ENCODE measurements around the gene TMEM88. TPM values are rescaled to one million over a fixed set of nuclear protein-coding genes. Genes with fewer than 3 reads are reported as not detected.

The TMEM88 gene
- total and polyA plus RNA-seq, 2 of the 13 experiments (the other 11 are each of a cell fraction or from before 2014, with no cell fraction given), result 0.31 to 0.66 TPM

GRCh38 chr17:7857713-7858521, 3.1 kb downstream of the TMEM88 start, which contains the start of gene CYB5D1:
Gene CYB5D1 (plus strand): TSS chr17:7858003. CDS start chr17:7858135, 132 bp downstream.
- 0% methylated on average over 21 of the region's 48 CpGs for WGBS (ENCODE audit: low lambda C conversion rate)
- intact Hi-C loops (cut with micrococcal nuclease; ENCODE audit: unreplicated experiment) (loop anchor here (2.0 kb wide), 1 partner anchor 21 kb away; no protein-coding TSS in a partner anchor), in situ Hi-C loops (cut with HindIII; ENCODE audit: extremely low pct_ligation_motif_present, low pct_unique_long_range_greater_than_20kb) (loop anchor here (5.0 kb wide), 1 partner anchor 39 kb away; no protein-coding TSS in a partner anchor)
- Histone ChIP-seq H3K9me3 (ENCODE audit: low read length) (no peaks in the 10 kb centered on the region), H2AFZ (ENCODE audit: low read length) (peak within 1 kb of the TSS; percentile 88), H3K36me3 (replicated peaks in 1 of 2; ENCODE audit: control insufficient read depth in 1 of 2, insufficient read depth in 2 of 2, low read length in 2 of 2) (peaks cover under 1 to 3% of the 10 kb centered on the region in 2 experiments; a peak in 1 of 5 replicates), H3K27me3 (ENCODE audit: control insufficient read depth in 1 of 2, insufficient read depth in 2 of 2, low read length in 2 of 2) (no peaks in the 10 kb centered on the region; a peak in 1 of 5 replicates), H3K79me2 (ENCODE audit: insufficient read depth, low read length) (peaks cover 8% of the 10 kb centered on the region), H3K4me1 (ENCODE audit: insufficient read depth, low read length) (peaks cover 56% of the 10 kb centered on the region), H3K9ac (ENCODE audit: insufficient read depth, low read depth, low read length) (peak within 1 kb of the TSS; percentile 80), H3K27ac (ENCODE audit: extremely low read length, insufficient read depth, low read length) (peak within 1 kb of the TSS; percentile 94), H3K4me2 (ENCODE audit: low read depth, low read length) (peak within 1 kb of the TSS; percentile 98), H4K20me1 (ENCODE audit: insufficient read depth, low read length) (no peaks in the 10 kb centered on the region), H3K4me3 (replicated peaks in 1 of 3; ENCODE audit: insufficient read depth in 1 of 3, low read depth in 2 of 3, low read length in 3 of 3) (peak within 1 kb of the TSS; percentile 70 to 83 (median 83))
- no TSS peak for BruUV-seq (replicated peaks)
- DNase-seq (ENCODE audit: low spot score) (peak; percentile 90), FAIRE-seq (no peak), ATAC-seq (peak; percentile 37)
- ChIA-PET CTCF (ENCODE audit: low intra/inter-chr PET ratio, low total read pairs) (interaction anchor here (2.0 to 3.3 kb wide), 2 partner anchors 35 to 40 kb away, joined by 9 read pairs; no protein-coding TSS in a partner anchor), POLR2A (interaction anchor here (0.6 to 3.1 kb wide), 19 partner anchors 11 to 562 kb away, joined by 3 to 104 read pairs (median 5); partner anchors contain the start of genes CHD3, CNTROB, KDM6B and RNF227)
- TF ChIP-seq ZNF780A (CRISPR knock-in tag; IDR thresholded peaks at IDR 0.05) (no peak), ZNF558 (CRISPR knock-in tag; IDR thresholded peaks at IDR 0.05; ENCODE audit: borderline replicate concordance) (no peak), ZFAT (CRISPR knock-in tag; conservative IDR thresholded peaks at IDR 0.05) (no peak), ZNF276 (CRISPR knock-in tag; IDR thresholded peaks at IDR 0.05; ENCODE audit: low read depth) (no peak), NKX3-1 (CRISPR knock-in tag; IDR thresholded peaks at IDR 0.05) (no peak), ETS1 (CRISPR knock-in tag; IDR thresholded peaks at IDR 0.05) (no peak), ZNF292 (CRISPR knock-in tag; IDR thresholded peaks at IDR 0.05; ENCODE audit: borderline replicate concordance, low read depth) (0 out of 2 replicates have a peak, but pooled peaks have one; percentile 23), RXRB (CRISPR knock-in tag; IDR thresholded peaks at IDR 0.05; ENCODE audit: borderline replicate concordance) (peak; percentile 11; the same call in 1 of the 2 replicates), ZNF24 (IDR thresholded peaks at IDR 0.05) (no peak), KDM4B (CRISPR knock-in tag; IDR thresholded peaks at IDR 0.05) (no peak), SP4 (CRISPR knock-in tag; IDR thresholded peaks at IDR 0.05) (peak; percentile 76), ZNF691 (CRISPR knock-in tag; IDR thresholded peaks at IDR 0.05; ENCODE audit: borderline replicate concordance, low read depth) (no peak), HCFC1 (IDR thresholded peaks at IDR 0.05; ENCODE audit: low read depth, low read length) (peak; percentile 64), ZNF253 (CRISPR knock-in tag; IDR thresholded peaks at IDR 0.05; ENCODE audit: borderline replicate concordance) (0 out of 2 replicates have a peak, but pooled peaks have one; percentile 21), AHR (CRISPR knock-in tag; IDR thresholded peaks at IDR 0.05) (no peak), ZSCAN22 (CRISPR knock-in tag; IDR thresholded peaks at IDR 0.05) (no peak), SMARCE1 (IDR thresholded peaks at IDR 0.05; ENCODE audit: borderline replicate concordance) (no peak), RBAK (CRISPR knock-in tag; IDR thresholded peaks at IDR 0.05) (no peak), ZNF205 (CRISPR knock-in tag; IDR thresholded peaks at IDR 0.05) (no peak)
- TF ChIP-seq, protein P1, sequence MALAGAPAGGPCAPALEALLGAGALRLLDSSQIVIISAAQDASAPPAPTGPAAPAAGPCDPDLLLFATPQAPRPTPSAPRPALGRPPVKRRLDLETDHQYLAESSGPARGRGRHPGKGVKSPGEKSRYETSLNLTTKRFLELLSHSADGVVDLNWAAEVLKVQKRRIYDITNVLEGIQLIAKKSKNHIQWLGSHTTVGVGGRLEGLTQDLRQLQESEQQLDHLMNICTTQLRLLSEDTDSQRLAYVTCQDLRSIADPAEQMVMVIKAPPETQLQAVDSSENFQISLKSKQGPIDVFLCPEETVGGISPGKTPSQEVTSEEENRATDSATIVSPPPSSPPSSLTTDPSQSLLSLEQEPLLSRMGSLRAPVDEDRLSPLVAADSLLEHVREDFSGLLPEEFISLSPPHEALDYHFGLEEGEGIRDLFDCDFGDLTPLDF (CRISPR knock-in tag; IDR thresholded peaks at IDR 0.05), result no peak

All from HepG2 (cell line).